Suppressor macrophage (primary cell): ENCODE data around the gene APOC3.
"Not testable (repeated sequence)": the region's sequence is repeated elsewhere in the genome, so short reads cannot be mapped to it uniquely, and the experiment has no call there.

Experiments used
- DNase-seq, 4 experiments: peaks; one replicate each; pipeline ENCODE4 v3.0.0-alpha.2; 2020 to 2022
- total RNA-seq, 17 experiments: gene quantifications; one replicate each; lab custom pipeline; 2026; ENCODE audit warnings: mixed read lengths in 6 of 17, inconsistent platforms in 3 of 17; lab: John Stamatoyannopoulos, UW

Gene APOC3
- total RNA-seq, result 0 to 0.99 (median 0) reads per million in 17 experiments

- no peak for DNase-seq
Observed at GRCh38 chr11:116829525-116830183, at the start of gene APOC3. Gene APOC3, plus strand, starts transcription at chr11:116829907. Its CDS starts 676 bp downstream, at chr11:116830583.

GRCh38 chr11:116782728-116783127, 47.0 kb upstream of the APOC3 start:
- no peak for DNase-seq

- DNase-seq, result no peak
Observed at GRCh38 chr11:116786326-116786725, 43.4 kb upstream of the APOC3 start.

GRCh38 chr11:116786966-116787365, 42.7 kb upstream of the APOC3 start:
- no peak for DNase-seq

DNA sequence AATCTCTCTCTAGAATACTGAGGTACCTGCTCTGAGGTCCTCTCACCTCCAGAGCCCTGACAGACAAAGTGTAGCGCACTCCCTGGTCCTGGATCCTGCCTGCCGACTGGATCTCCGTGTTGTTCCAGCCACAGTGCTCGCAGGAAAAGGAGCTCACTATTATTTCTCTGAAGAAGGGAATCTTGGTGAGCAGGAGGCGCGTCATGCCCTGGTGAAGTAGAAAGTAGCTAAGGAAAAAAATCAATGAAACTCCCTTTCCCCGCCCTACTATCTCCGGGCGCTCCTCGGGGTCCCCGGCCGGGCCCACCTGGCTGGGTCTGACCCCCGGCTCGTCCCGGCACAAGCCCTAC, 42.3 kb upstream of the APOC3 start:
- peak in 2 of 4 experiments; percentile 14 for DNase-seq

- DNase-seq, result peak; percentile 84 to 93 (median 89)
Observed at GRCh38 chr11:116787786-116788486, 41.8 kb upstream of the APOC3 start, which contains the start of gene ZPR1. Gene ZPR1, minus strand, starts transcription at chr11:116788023. Its CDS starts 33 bp downstream, at chr11:116787990.

- no peak for DNase-seq
Observed at GRCh38 chr11:116788534-116788933, 41.2 kb upstream of the APOC3 start.

GRCh38 chr11:116788975-116789374, 40.7 kb upstream of the APOC3 start:
- DNase-seq, result no peak

DNA sequence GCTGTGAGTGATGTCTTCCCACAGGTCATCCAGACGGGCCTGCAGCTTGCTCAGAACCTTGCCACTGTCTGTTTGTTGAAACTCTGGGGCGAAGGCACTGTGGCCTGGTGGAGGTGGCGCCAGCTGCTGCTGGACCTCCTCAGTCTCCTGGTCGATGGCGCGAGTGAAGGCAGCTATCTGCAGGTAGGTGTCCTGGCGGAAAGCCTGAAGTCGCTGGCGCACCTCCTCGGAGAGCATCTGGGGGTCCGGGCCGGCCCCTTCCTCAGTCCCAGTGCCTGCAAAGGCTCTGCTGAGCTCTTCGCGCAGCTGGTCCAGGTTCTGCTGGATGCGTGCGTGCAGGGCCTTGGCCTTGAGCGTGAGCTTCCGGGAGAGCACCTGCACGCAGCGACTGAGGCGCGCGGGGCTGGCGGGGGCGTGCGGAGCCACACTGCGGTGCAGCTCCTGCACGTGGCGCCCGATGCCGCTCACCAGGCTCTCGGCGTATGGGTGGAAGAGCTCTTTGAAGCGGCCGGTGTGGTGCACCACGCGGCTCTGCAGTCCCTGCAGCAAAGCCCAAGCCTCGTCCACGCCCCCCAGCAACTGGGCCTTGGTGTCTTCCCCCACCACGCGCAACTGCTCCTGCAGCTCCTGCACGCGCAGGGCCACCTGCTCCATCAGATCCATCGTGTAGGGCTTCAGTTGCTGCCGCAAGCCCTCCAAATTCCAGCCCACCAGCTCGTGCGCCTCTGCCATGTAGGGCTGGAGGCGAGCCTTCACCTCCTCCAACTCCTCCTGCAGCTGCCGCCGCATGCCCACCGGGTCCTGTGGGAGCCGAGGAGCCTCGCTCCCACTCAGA, 39.3 kb upstream of the APOC3 start:
- DNase-seq, result no peak

DNA sequence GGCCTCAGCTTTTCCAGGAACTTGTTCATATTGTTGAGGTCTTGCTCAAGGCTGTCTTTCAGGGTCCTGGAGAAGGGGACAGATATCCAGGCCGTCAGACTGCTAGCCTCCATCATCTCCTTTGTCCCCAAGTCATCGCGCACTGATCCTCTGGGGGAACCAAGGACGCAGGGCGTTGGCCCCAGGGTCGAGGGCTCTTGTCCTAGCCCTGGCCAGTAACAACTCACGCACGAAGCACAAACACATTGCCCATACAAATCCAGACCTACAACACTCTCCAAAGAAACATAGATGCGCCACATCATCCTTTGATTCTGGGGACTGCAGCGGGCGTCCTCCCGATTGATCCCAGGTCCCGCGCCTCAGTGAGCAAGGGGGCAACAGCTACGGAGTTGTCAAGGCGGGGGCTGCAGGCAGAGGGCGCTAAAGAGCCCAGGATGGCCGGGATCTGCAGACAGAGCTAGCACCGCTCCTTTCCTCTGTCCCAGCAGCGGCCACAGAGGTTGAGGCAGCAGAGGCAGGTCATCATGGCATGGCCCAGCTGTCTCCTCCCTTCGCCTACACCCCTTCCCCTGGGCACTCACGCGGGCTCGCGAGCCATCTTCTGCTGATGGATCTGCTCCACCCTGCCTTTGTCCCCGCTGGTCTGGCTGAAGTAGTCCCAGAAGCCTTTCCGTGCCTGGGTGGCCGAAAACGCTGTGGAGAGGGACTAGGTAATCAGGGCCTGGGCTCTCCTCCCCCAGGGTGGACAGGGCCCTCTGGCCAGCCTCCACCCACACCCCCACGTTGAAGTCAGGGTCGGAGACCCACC, 38.5 kb upstream of the APOC3 start:
- DNase-seq, result peak; percentile 75 to 89 (median 82)

DNA sequence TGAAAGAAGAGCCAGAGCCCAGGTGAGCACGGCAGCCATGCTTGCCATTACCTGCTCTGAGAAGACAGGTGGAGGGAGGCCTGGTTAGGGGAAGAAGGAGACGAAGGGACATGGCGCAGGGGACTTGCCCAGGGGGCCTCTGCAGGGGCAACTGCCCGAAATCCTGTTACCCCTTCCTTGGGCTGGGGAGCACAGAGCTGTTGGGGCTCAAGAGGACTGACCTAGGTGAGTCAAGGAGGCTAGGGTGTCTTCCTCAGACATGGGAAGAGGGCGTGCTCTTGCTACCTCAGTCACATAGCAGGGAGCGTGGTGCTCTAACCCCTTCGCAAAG, 37.9 kb upstream of the APOC3 start, which contains the start of gene APOA5:
APOA5 (minus strand) TSS at position 67 of the 331 bp plus-strand sequence; CDS start at position 48, 19 bp downstream.
- no peak for DNase-seq

DNA sequence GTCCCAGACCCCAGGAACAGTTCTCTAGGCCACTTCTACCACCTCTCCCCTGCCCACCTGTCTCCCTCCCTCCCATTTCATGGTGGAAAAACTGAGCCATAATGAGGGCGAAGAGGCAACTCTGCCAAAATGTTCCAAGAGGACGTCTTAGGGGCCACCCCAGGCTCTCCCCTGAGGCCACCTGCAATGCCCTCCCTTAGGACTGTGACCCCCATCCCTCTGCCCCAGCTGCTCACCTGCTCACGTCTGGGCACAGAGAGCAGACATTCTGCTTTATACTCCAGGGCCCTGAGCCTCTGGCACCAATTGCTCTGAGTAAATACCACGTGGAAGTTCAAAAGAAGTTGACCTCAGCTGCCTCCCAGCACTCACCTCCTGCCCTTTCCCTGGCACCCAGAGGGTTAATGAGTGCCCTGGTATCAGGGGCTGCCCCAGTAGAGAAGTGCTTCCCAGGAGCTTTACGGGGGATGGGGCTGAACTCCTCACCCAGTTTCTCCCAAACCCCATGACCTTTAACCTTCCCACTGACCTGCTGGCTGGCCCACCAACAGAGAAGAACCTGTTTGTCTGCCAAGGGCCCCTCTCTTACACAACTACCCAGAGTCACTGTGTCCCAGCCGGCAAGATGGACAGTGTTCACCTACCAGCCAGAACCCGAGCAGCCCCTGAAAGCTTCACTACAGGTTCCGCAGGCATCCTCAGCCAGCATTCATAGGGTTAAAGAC, 37.4 kb upstream of the APOC3 start:
- DNase-seq, result no peak

DNA sequence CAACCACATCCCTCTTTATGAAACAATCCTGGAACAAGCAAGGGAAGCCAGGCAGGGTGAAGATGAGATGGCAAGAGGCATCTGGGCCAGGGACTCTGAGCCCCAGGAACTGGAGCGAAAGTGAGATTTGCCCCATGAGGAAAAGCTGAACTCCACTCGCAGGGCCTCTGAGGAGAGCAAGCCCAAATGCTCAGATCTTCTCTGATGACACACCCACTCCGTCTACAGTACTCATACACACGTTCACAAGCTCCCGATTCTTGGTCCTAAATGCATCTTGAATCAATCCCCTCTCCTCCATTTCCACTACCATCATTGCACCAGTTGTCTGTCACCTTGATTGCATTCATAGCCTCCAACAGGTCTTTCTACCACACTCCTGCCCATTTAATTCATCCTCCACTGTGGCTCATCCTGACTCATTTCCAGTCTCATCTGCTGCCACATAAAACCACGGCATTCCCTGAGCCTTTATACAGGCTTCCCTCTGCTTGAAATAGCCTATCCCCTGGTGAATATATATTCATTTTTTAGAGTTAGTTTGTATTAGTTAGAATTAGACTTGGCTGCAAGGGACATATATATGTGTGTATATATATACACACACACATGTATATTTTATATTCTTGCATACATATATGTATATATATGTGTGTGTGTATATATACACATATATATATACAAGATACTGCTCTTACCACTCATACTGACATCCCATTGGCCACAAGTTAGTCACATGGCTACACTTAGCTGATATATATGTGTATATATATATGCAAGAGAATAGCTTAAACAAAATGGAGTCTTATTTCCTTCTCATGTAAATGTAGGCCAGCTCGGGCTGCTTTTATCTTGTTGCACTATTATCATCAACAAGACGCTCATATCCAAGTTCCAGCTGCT, 36.6 kb upstream of the APOC3 start:
- DNase-seq, result no peak

- DNase-seq, result peak in 2 of 4 experiments; percentile 24 to 28
Observed at GRCh38 chr11:116793772-116794097, 36.0 kb upstream of the APOC3 start.

- DNase-seq, result no peak
Observed at GRCh38 chr11:116794851-116795250, 34.9 kb upstream of the APOC3 start.

- DNase-seq, result no peak
Observed at GRCh38 chr11:116796548-116796947, 33.2 kb upstream of the APOC3 start.

DNA sequence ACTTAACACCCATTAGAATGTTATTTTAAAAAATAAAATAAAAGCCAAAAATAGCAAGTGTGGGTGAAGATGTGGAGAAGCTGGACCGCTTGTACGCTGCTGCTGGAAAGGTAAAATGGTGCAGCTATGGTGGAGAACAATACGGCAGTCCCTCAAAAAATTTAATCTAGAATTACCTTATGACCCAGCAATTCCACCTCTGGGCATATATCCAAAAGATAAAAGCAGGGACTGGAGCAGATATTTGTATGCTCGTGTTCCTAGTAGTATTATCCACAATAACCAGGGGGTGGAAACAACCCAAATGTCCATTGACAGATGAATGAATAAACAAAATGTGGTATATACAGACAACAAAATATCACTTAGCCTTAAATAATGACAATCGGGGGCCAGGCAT, 31.9 kb upstream of the APOC3 start:
- DNase-seq, result no peak

DNA sequence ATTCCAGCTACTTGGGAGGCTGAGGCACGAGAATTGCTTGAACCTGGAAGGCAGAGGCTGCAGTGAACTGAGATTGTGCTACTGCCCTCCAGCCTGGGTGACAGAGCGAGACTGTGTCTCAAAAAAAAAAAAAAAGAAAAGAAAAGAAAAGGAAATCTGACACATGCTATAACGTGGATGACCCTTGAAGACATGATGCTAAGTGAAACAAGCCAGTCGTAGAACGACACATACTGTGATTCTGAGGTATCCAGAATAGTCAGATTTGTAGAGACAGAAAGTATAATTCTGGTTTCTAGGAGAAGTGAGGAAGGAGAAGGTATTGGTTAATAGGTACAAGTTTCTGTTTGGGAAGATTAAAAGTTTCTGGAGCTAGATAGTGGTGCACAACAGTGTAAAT, 31.3 kb upstream of the APOC3 start:
- no peak for DNase-seq

- no peak for DNase-seq
Observed at GRCh38 chr11:116800610-116801009, 29.1 kb upstream of the APOC3 start.

DNA sequence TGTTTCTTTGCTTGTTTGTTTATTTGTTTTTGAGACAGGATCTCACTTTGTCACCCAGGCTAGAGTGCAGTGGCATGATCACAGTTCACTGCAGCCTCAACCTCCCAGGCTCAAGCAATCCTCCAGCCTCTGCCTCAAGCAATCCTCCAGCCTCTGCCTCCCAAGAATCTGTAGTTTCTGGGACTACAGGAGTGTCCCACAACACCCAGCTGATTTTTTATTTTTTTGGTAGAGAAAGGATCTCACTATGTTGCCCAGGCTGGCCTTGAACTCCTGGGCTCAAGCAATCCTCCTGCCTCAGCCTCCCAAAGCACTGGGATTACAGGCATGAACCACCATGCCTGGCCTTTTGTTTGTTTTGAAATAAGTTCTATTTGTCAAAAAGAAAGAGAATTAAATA, 28.0 kb upstream of the APOC3 start:
- DNase-seq, result not testable (repeated sequence)

DNA sequence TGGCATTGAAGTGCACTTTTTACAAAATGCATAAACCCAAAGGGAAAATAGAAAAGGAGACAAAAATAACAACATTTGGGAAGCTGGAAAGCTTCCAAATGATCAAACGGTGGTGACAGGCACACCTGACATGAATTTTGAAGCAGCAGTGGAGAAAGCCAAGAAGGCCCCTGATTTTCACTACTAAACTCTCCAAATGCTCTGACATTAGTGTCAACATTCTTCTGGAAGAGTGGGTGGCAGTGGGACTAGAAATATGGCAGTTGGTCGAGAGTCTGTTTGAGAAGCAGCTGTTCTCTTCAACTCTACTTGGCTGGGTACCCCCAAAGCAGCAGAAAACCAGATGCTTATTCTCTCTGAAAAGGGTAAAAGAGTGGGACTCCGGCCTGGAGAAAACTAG, 25.7 kb upstream of the APOC3 start:
- DNase-seq, result no peak
